ENCODE data around the gene LRRC52.
A peak's percentile ranks its signal among the peaks of the same experiment; 100 is the strongest.

LRRC52 gene

GRCh38 chr1:165543532-165544438 lies at the start of gene LRRC52:
Gene LRRC52 (plus strand): TSS chr1:165544000. CDS start chr1:165544297, 297 bp downstream.
- peak; percentile 58 for DNase-seq

GRCh38 chr1:165494949-165495857 lies 48.6 kb upstream of the LRRC52 start:
- no peak for DNase-seq

DNA sequence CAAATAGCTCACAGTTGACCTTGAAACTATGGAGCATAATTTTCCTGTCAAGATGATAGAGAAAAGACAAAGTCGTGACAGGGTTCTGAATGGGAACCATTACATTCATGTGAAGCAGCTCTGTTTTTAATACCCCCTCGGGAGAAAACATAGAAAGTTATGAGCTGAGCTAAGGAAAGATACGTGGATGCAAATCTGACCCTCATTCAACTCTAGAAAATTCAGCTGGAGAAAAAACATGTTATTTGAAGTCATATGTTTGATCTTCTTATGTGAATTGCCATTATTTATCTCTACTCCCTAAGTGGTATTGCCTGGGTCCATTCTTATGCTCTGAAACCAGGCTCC lies 48.0 kb upstream of the LRRC52 start:
- no peak for DNase-seq

DNA sequence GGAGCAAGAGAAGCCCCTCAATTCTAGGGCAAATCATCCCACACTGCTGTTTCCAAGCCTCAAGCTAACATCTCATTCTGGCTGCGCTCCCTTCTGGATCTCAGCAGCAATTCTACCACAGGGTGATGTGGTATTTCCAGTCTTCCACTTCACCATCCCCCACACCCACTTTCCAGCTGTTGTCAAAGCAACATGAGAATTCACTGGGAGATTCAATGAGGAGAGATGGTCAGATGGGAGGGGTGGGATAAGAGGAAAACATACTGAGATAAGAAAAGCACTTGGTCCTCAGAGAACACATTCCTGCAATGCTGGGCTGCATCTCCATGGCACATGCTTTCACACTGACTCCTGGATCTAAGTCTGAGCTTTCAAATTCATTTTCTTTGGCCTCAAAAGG lies 47.3 kb upstream of the LRRC52 start:
- DNase-seq, result no peak

DNA sequence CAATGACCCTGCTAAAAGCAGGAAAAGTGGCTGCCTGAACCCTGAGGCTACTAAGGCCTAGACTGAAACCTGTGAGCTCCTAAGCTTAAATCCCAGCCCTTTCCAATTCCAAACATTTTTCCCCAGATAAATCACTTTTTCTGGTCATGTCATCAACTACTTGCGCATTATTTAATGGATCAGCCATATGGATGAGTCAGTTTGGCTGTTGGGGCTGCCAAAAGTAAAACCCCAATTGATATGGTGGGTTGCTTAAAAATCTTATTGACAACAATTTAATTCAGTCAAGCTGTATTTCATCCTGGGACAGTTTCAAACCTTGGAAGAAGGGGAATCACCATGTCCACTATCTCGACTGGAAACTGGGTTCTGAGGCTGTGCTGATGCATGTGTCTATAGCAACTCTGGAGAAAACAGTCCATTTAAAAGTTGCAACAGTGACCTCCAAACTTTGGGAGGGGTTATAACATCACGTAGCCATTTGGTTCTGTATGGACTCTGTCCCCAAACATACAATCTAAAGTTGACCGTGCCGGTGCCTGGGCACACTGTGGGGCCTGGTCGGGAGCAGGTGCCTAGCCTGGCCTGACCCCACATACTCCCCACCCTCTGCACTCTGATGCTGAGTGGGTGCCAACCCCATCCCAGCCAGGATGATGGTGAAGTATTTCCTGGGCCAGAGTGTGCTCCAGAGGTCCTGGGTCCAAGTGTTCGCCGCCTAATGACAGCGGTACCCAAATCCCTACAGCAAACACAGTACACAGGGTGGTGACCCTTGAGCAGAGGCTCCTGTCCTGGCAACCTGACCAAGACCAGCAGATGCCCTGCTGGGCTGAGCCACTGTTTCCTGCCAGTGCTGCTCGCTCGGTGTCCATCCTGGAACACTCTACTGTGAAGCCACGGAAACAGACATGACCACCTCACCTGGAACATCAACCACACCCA lies 46.5 kb upstream of the LRRC52 start:
- no peak for DNase-seq

- no peak for DNase-seq
Observed at GRCh38 chr1:165501330-165501969, 42.4 kb upstream of the LRRC52 start.

DNA sequence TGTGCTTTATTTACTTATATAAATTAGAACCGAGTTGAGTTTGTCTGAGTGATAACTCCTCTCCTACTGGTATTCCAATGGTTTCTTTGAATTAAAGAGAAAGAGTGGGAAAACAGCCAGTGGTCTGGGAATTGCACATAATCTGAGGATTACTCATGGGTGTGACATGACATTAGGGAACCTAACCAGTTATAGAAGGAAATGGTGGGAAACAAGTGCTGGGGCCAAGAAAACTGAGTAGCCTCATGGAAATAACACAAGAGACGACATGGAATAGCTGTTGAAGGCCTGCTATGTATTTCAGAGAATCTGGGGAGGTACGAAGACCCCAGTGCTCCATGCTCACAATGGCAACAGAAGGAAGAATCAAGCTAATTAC lies 41.8 kb upstream of the LRRC52 start:
- no peak for DNase-seq

GRCh38 chr1:165507570-165507969 lies 36.2 kb upstream of the LRRC52 start:
- DNase-seq, result no peak

- no peak for DNase-seq
Observed at GRCh38 chr1:165508291-165508690, 35.5 kb upstream of the LRRC52 start.

GRCh38 chr1:165512816-165513215 lies 31.0 kb upstream of the LRRC52 start:
- DNase-seq, result peak; percentile 16

DNA sequence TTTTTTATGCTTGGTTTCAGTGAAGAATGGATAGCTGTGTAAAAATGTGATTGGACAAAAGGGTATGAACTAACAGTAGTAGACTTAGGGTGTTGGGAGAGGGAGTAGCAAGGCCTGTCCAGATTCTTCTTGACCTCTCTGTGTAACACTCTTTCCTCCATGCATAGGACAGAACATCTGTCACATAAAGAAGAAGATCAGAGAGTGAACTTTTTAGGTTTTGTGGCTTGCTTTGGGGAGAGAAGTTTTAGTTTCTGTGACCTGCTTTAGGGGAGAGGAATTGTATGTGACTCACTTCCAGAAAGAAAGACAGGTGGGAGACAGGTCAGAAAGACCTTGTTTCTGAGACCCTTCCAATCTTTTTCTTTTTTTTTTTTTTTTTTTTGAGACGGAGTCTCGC lies 27.3 kb upstream of the LRRC52 start:
- DNase-seq, result no peak

GRCh38 chr1:165520646-165521045 lies 23.2 kb upstream of the LRRC52 start:
- no peak for DNase-seq

DNA sequence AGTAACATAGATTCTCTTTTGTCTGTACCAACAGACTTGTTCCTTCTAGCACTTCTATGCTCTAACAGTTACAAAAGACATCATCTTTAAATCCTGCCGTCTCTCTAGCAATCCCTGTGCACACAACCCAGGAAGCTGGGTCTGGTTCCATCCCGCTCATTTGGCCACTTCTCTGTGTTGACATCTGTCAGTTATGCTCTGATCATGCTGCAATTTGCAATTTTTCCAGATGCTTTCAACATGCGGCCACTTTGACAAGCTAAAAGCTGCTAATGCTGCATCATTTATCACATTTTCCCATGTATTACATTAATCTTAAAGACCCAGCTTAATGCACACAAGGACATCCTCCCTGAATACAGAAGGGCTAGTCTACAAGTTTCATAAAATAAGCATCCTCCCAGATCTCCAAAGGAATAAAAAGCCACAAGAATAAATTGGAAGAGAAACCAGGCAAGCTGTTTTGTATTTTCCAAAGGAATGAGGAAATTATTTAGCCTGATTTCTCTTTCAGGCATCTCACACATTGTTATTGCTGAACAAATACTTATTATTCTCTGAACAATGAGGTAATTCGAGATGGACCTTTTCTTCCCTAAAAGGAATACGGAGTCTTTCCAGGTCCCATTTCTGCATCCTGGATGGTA lies 19.0 kb upstream of the LRRC52 start:
- DNase-seq, result peak; percentile 26

DNA sequence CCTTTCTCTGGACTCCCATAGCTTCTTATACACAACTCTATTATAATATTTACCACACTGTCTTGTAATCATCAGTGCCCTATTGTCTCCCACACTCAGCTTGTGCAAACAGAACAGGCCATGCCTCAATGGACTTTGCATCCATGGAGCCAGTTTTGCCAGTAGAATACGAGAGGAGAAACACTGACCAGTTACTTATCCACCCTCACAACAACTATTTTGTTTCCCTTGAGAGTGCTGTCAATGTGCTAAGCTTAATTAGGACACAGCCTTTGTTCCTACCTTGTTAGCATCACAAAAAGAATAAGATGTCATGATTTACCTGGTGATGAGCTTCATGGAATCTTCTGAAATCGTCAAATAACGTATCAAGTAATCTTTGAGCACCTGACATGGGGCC lies 18.1 kb upstream of the LRRC52 start:
- no peak for DNase-seq

- DNase-seq, result no peak
Observed at GRCh38 chr1:165527251-165528007, 16.4 kb upstream of the LRRC52 start.

GRCh38 chr1:165531021-165531420 lies 12.8 kb upstream of the LRRC52 start:
- no peak for DNase-seq

GRCh38 chr1:165532053-165532452 lies 11.7 kb upstream of the LRRC52 start:
- DNase-seq, result no peak

DNA sequence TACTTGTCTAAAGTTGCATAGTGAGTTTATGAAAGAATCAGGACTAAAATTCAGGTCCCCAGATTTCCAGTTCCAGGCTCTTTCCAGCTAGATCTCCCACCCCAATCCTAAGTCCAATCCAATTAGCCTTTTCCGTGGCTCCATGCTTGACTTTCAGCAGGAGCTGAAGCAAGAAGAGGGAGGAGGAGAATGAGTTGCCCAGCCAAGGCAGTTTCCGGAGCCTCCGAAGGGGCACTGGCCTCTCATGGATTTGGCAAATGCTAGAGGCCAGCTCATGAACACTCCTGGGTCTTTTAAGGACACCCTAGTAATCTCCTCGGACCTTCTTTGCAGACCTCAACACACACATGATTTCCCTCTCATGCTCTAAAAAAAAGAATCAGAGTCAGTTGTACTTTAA lies 10.5 kb upstream of the LRRC52 start:
- no peak for DNase-seq

DNA sequence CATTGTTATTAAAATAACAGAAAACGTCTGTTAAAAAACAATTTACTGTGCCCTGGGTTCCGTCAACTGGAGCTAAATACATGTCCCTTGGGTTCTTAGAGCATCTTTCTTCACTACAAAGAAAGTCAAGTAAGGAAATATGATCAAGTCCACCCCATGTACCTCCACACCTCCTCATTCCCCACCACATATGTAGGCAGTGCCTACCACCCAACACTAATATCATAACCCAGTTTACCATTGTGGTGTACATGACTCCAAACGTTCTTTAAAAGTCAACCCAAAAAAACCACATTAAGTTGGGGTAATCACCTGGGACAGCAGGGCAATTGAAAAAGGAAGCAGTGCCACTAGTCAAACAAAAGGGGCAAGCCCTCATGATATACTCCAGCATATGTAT lies 7.8 kb upstream of the LRRC52 start:
- DNase-seq, result no peak

- DNase-seq, result no peak
Observed at GRCh38 chr1:165537356-165538109, 6.3 kb upstream of the LRRC52 start.

All from retina (tissue), 1 donor.